ENCODE measurements around the gene C6orf120. TPM values are rescaled to one million over a fixed set of nuclear protein-coding genes. Genes with fewer than 3 reads are reported as not detected.

C6orf120 gene
- total and polyA plus RNA-seq, 8 donors = 1.8 to 62.6 (median 11.7) TPM

GRCh38 chr6:169665289-169665688 is 36.6 kb upstream of the C6orf120 start:
- no peak for DNase-seq
- intact Hi-C loops (cut with DNase I; ENCODE audit: low total_unique reads) = no loop called here
- Histone ChIP-seq H3K27me3 (no peaks in the 10 kb centered on the region), H3K27ac (no peak overlapping the region), H3K4me3 (no peak overlapping the region), H3K9me3 (no peaks in the 10 kb centered on the region), H3K36me3 (peaks cover 18 to 86% (median 75%) of the 10 kb centered on the region in 4 donors), H3K4me1 (peaks cover 0 to 8% (median 3%) of the 10 kb centered on the region in 4 donors)
- WGBS, 5 donors = 81 to 89% (median 88%) methylated on average over 9 of the region's 9 CpGs
- no peak for TF ChIP-seq POLR2AphosphoS5 (IDR thresholded peaks at IDR 0.05)
- TF ChIP-seq POLR2A (IDR thresholded peaks at IDR 0.05) = no peak
- no peak for TF ChIP-seq EP300 (IDR thresholded peaks at IDR 0.05)
- TF ChIP-seq CTCF (IDR thresholded peaks at IDR 0.05) = no peak

- H3K36me3 ChIP-seq = peaks cover 18 to 86% (median 74%) of the 10 kb centered on the region in 4 donors
- H3K27me3 ChIP-seq = no peaks in the 10 kb centered on the region
- H3K4me3 ChIP-seq = no peak overlapping the region
- no peak overlapping the region for H3K27ac ChIP-seq
- H3K9me3 ChIP-seq = no peaks in the 10 kb centered on the region
- 93 to 98% (median 97%) methylated on average over 17 to 18 of the region's 18 CpGs for WGBS, 5 donors
- TF ChIP-seq EP300 (IDR thresholded peaks at IDR 0.05) (no peak), POLR2A (IDR thresholded peaks at IDR 0.05) (no peak), CTCF (IDR thresholded peaks at IDR 0.05) (no peak), POLR2AphosphoS5 (IDR thresholded peaks at IDR 0.05) (no peak)
- intact Hi-C loops (cut with DNase I; ENCODE audit: low total_unique reads) = no loop called here
- no peak for DNase-seq
- peaks cover 0 to 9% (median 3%) of the 10 kb centered on the region in 4 donors for H3K4me1 ChIP-seq
Measured at GRCh38 chr6:169666441-169666840, 35.5 kb upstream of the C6orf120 start.

- TF ChIP-seq POLR2A (IDR thresholded peaks at IDR 0.05) = no peak
- no peak for TF ChIP-seq POLR2AphosphoS5 (IDR thresholded peaks at IDR 0.05)
- no peak for TF ChIP-seq EP300 (IDR thresholded peaks at IDR 0.05)
- no peak for TF ChIP-seq CTCF (IDR thresholded peaks at IDR 0.05)
- Histone ChIP-seq H3K4me3 (no peak overlapping the region), H3K36me3 (peaks cover 18 to 82% (median 75%) of the 10 kb centered on the region in 4 donors), H3K4me1 (peaks cover 0 to 9% (median 3%) of the 10 kb centered on the region in 4 donors), H3K27ac (no peak overlapping the region), H3K9me3 (no peaks in the 10 kb centered on the region), H3K27me3 (no peaks in the 10 kb centered on the region)
- WGBS, 5 donors = 94 to 98% (median 97%) methylated on average over 26 to 27 of the region's 27 CpGs
- DNase-seq = no peak
- intact Hi-C loops (cut with DNase I; ENCODE audit: low total_unique reads) = no loop called here
Measured at GRCh38 chr6:169667716-169668115, 34.2 kb upstream of the C6orf120 start.

- TF ChIP-seq CTCF (IDR thresholded peaks at IDR 0.05) (no peak), POLR2AphosphoS5 (IDR thresholded peaks at IDR 0.05) (no peak), POLR2A (IDR thresholded peaks at IDR 0.05) (no peak), EP300 (IDR thresholded peaks at IDR 0.05) (no peak)
- Histone ChIP-seq H3K4me1 (peaks cover 0 to 9% (median 3%) of the 10 kb centered on the region in 4 donors), H3K4me3 (no peak overlapping the region), H3K9me3 (no peaks in the 10 kb centered on the region), H3K36me3 (peaks cover 18 to 76% (median 68%) of the 10 kb centered on the region in 4 donors), H3K27me3 (no peaks in the 10 kb centered on the region), H3K27ac (no peak overlapping the region)
- 91 to 97% (median 93%) methylated on average over 15 of the region's 15 CpGs for WGBS, 5 donors
- no peak for DNase-seq
- intact Hi-C loops (cut with DNase I; ENCODE audit: low total_unique reads) = no loop called here
Measured at GRCh38 chr6:169668203-169668847, 33.6 kb upstream of the C6orf120 start.
